Ishikawa (cell line): Measurements from ENCODE around the gene HCLS1.

Source experiments
- CEBPB ChIP-seq: IDR thresholded peaks from 2 replicates; pipeline ENCODE4 v1.6.1; 2012
- CREB1 ChIP-seq: IDR thresholded peaks from 2 replicates; pipeline ENCODE4 v1.6.1; 2012; ENCODE audit warnings: low read depth
- EGR1 ChIP-seq: IDR thresholded peaks from 2 replicates; pipeline ENCODE4 v1.6.1; 2012
- EP300 ChIP-seq: IDR thresholded peaks from 2 replicates; pipeline ENCODE4 v1.6.1; 2012; ENCODE audit warnings: borderline replicate concordance
- FOXM1 ChIP-seq: IDR thresholded peaks from 2 replicates; pipeline ENCODE4 v1.6.1; 2012; ENCODE audit warnings: low read depth, borderline replicate concordance
- NFIC ChIP-seq: IDR thresholded peaks from 2 replicates; pipeline ENCODE4 v1.6.1; 2012
- RAD21 ChIP-seq: IDR thresholded peaks from 2 replicates; pipeline ENCODE4 v1.6.1; 2012; ENCODE audit warnings: low read depth
- REST ChIP-seq: IDR thresholded peaks from 2 replicates; pipeline ENCODE4 v1.6.1; 2012; ENCODE audit warnings: low read depth, mild to moderate bottlenecking
- TAF1 ChIP-seq: IDR thresholded peaks from 2 replicates; pipeline ENCODE4 v1.6.1; 2012; ENCODE audit warnings: low read depth, mild to moderate bottlenecking
- TCF12 ChIP-seq: IDR thresholded peaks from 2 replicates; pipeline ENCODE4 v1.6.1; 2012; ENCODE audit warnings: low read depth
- TEAD4 ChIP-seq: IDR thresholded peaks from 2 replicates; pipeline ENCODE4 v1.6.1; 2012
- YY1 ChIP-seq: IDR thresholded peaks from 2 replicates; pipeline ENCODE4 v1.6.1; 2012; ENCODE audit warnings: low read depth
- ZBTB7A ChIP-seq: IDR thresholded peaks from 2 replicates; pipeline ENCODE4 v1.6.1; 2012; ENCODE audit warnings: low read depth
- TF ChIP-seq, protein P1 (sequence below): IDR thresholded peaks from 2 replicates; pipeline ENCODE4 v1.6.1; 2012
- TF ChIP-seq, protein P2 (sequence below): IDR thresholded peaks from 2 replicates; pipeline ENCODE4 v1.6.1; 2012

Gene HCLS1

DNA sequence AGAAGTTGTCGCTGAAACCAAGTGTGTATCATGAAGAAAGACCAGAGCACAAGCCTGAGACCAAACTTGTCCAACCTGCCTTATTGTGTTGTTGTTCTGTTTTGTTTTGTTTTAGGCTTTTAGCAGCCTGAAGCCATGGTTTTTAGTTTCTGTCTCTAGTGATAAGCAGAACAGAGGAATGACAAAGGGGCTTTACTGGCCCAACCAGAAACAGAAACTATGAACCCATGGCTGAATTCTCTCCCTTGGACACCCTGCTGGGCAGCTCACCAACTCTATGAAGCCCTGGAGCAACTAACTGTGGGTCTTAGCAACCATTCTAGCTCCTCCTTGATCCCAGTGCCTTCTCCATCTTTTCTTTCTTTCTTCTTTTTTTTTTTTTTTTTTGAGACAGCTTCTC lies 30.3 kb downstream of the HCLS1 start:
- TF ChIP-seq EGR1 = no peak
- no peak for TF ChIP-seq TCF12
- no peak for TF ChIP-seq CEBPB
- no peak for TF ChIP-seq EP300
- TF ChIP-seq TAF1 = no peak
- no peak for TF ChIP-seq ZBTB7A
- TF ChIP-seq RAD21 = no peak

DNA sequence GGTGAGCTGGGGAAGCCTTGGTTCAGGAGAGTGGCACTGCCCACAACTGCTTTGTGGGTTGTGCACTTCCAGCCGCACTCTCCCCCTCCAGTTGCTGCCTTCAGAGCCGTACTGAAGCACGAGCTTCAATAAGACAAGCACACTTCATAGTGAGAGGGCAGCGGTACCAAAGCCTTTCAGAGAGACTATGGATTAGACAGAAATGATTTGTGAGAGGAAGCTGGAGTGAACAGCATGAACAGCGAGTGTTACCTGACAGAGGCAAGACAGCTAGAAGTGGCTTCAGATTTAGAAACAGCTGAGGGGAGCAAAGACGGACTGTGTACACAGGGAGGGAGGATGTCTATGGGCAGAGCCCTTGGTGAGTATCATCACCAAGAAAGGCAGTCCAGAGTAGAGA lies 31.1 kb downstream of the HCLS1 start:
- TF ChIP-seq EP300 (no peak), YY1 (no peak), CREB1 (no peak), TAF1 (no peak), RAD21 (no peak), TCF12 (no peak), EGR1 (no peak), CEBPB (no peak), REST (no peak), NFIC (no peak), ZBTB7A (no peak), FOXM1 (no peak)
- TF ChIP-seq, protein P1, sequence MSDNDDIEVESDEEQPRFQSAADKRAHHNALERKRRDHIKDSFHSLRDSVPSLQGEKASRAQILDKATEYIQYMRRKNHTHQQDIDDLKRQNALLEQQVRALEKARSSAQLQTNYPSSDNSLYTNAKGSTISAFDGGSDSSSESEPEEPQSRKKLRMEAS = no peak
- TF ChIP-seq, protein P2, sequence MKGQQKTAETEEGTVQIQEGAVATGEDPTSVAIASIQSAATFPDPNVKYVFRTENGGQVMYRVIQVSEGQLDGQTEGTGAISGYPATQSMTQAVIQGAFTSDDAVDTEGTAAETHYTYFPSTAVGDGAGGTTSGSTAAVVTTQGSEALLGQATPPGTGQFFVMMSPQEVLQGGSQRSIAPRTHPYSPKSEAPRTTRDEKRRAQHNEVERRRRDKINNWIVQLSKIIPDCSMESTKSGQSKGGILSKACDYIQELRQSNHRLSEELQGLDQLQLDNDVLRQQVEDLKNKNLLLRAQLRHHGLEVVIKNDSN = no peak

GRCh38 chr3:121627622-121628021 lies 33.1 kb downstream of the HCLS1 start:
- TF ChIP-seq TEAD4 = no peak
- TF ChIP-seq CREB1 = no peak
- TF ChIP-seq, protein P2 = no peak
- TF ChIP-seq REST = no peak
- TF ChIP-seq TAF1 = no peak
- TF ChIP-seq RAD21 = no peak
- TF ChIP-seq FOXM1 = no peak
- no peak for TF ChIP-seq EP300
- TF ChIP-seq EGR1 = no peak
- TF ChIP-seq ZBTB7A = no peak
- no peak for TF ChIP-seq NFIC
- no peak for TF ChIP-seq TCF12
- TF ChIP-seq CEBPB = no peak
- no peak for TF ChIP-seq YY1
- TF ChIP-seq, protein P1 = no peak

DNA sequence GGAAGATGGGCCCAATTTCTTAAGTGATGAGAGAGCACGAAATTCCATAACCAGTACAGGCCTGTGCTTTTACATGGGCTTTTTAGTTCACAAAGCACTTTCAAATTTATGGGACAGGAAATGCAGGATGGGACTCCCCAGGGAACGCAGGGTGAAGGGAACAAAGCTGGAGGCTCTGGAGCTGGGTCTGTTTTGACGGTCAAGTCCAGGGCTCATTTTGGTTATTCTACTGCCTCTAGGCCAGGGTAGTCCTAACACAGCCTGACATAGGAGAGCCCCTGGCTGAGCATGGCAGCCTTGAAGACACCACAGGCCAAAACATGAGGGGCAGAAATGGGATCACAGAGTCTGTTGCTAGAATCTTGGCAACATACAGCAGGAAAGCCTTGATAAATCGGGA lies 33.5 kb downstream of the HCLS1 start:
- no peak for TF ChIP-seq TEAD4
- TF ChIP-seq ZBTB7A = no peak
- no peak for TF ChIP-seq RAD21
- TF ChIP-seq YY1 = no peak
- no peak for TF ChIP-seq EP300
- no peak for TF ChIP-seq REST
- no peak for TF ChIP-seq CEBPB
- TF ChIP-seq CREB1 = no peak
- no peak for TF ChIP-seq FOXM1
- TF ChIP-seq, protein P1 = no peak
- no peak for TF ChIP-seq TAF1
- TF ChIP-seq, protein P2 = no peak
- TF ChIP-seq TCF12 = no peak
- no peak for TF ChIP-seq EGR1
- TF ChIP-seq NFIC = no peak
